Fibroblast of lung (primary cell): ENCODE data around the gene UNC79.

Experiments
- EZH2 ChIP-seq: IDR thresholded peaks from 2 replicates; pipeline ENCODE4 v1.5.1; 2012; ENCODE audit warnings: low read length, control low read depth, mild to moderate bottlenecking; ENCODE audit errors: missing control alignments
- TF ChIP-seq, protein P1 (sequence below), 2 donors: IDR thresholded peaks in 1 of 2; conservative IDR thresholded peaks in 1 of 2; 1 replicate in 1 of 2; 2 replicates in 1 of 2; pipeline ENCODE4 v1.5.1; 2011 to 2012; ENCODE audit warnings: low read length in 2 of 2, control low read depth in 1 of 2, inconsistent platforms in 1 of 2, low read depth in 1 of 2, mild to moderate bottlenecking in 1 of 2

- TF ChIP-seq, protein P1, sequence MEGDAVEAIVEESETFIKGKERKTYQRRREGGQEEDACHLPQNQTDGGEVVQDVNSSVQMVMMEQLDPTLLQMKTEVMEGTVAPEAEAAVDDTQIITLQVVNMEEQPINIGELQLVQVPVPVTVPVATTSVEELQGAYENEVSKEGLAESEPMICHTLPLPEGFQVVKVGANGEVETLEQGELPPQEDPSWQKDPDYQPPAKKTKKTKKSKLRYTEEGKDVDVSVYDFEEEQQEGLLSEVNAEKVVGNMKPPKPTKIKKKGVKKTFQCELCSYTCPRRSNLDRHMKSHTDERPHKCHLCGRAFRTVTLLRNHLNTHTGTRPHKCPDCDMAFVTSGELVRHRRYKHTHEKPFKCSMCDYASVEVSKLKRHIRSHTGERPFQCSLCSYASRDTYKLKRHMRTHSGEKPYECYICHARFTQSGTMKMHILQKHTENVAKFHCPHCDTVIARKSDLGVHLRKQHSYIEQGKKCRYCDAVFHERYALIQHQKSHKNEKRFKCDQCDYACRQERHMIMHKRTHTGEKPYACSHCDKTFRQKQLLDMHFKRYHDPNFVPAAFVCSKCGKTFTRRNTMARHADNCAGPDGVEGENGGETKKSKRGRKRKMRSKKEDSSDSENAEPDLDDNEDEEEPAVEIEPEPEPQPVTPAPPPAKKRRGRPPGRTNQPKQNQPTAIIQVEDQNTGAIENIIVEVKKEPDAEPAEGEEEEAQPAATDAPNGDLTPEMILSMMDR (conservative IDR thresholded peaks at IDR 0.05 in 1 of 2, IDR thresholded peaks at IDR 0.05 in 1 of 2; ENCODE audit: low read depth in 1 of 2, low read length in 2 of 2) = no peak
- no peak for TF ChIP-seq EZH2
Measured at GRCh38 chr14:93579178-93579577, 148.4 kb downstream of the UNC79 start.
